Activated T-cell treated with anti-CD3 and anti-CD28 coated beads for 48 hours (primary cell): ENCODE measurements around the gene COG5.

ENCODE experiments used
- DNase-seq: peaks from one replicate; pipeline ENCODE4 v3.0.0-alpha.2; 2020; ENCODE audit warnings: low read depth

The COG5 gene

GRCh38 chr7:107463139-107464078, 100.3 kb downstream of the COG5 start:
- peak; percentile 3 for DNase-seq

GRCh38 chr7:107461938-107462533, 101.7 kb downstream of the COG5 start:
- no peak for DNase-seq

GRCh38 chr7:107453388-107453787, 110.3 kb downstream of the COG5 start:
- no peak for DNase-seq

GRCh38 chr7:107450970-107451369, 112.8 kb downstream of the COG5 start:
- DNase-seq: no peak

- no peak for DNase-seq
These were observed 116.7 kb downstream of the COG5 start for GRCh38 chr7:107446988-107447387.

GRCh38 chr7:107446531-107446930, 117.2 kb downstream of the COG5 start:
- peak; percentile 15 for DNase-seq

- no peak for DNase-seq
These were observed 121.0 kb downstream of the COG5 start for GRCh38 chr7:107442678-107443077.

GRCh38 chr7:107441581-107442422, 121.9 kb downstream of the COG5 start:
- no peak for DNase-seq

GRCh38 chr7:107439025-107439424, 124.7 kb downstream of the COG5 start:
- no peak for DNase-seq

- no peak for DNase-seq
These were observed 128.0 kb downstream of the COG5 start for GRCh38 chr7:107435749-107436148.

GRCh38 chr7:107432261-107432660, 131.5 kb downstream of the COG5 start:
- no peak for DNase-seq

GRCh38 chr7:107430057-107430456, 133.7 kb downstream of the COG5 start:
- no peak for DNase-seq

GRCh38 chr7:107428642-107429041, 135.1 kb downstream of the COG5 start:
- DNase-seq: no peak

GRCh38 chr7:107427462-107427861, 136.3 kb downstream of the COG5 start:
- no peak for DNase-seq

GRCh38 chr7:107414198-107414597, 149.5 kb downstream of the COG5 start:
- no peak for DNase-seq

- no peak for DNase-seq
These were observed 155.4 kb downstream of the COG5 start for GRCh38 chr7:107408349-107408748.

GRCh38 chr7:107405559-107405958, 158.2 kb downstream of the COG5 start:
- DNase-seq: no peak

- DNase-seq: no peak
These were observed 158.8 kb downstream of the COG5 start for GRCh38 chr7:107404740-107405537.

- no peak for DNase-seq
These were observed 165.6 kb downstream of the COG5 start for GRCh38 chr7:107398161-107398560.

- no peak for DNase-seq
These were observed 166.7 kb downstream of the COG5 start for GRCh38 chr7:107396990-107397389.

- no peak for DNase-seq
These were observed 167.6 kb downstream of the COG5 start for GRCh38 chr7:107396081-107396480.

GRCh38 chr7:107394831-107395230, 168.9 kb downstream of the COG5 start:
- no peak for DNase-seq
